ENCODE measurements around the gene EPB41L3.
"Not testable (repeated sequence)": the region's sequence is repeated elsewhere in the genome, so short reads cannot be mapped to it uniquely, and the experiment has no call there.

EPB41L3 gene

DNA sequence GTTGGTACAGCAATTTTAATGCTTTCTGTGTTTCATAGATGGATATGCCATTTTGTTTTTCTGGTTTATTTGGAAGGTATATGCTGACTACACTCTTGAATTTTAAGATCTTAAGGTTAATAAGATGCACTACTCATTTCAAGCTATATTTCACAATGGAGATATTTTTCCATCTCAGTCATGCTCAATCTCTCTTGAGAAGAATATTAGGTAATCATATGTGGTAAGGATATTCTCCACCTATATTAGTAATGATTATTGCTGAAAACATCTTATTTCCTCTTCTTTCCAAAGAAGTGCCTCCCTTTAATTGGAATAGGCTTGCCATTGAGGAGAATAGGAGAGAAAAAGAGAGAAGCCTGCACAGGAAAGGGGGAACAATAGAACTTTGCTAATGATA lies 40.1 kb downstream of the EPB41L3 start:
- no peak for DNase-seq
- intact Hi-C loops (cut with DNase I), result no loop called here

- no peak for DNase-seq
- intact Hi-C loops (cut with DNase I), result no loop called here
Observed at GRCh38 chr18:5500158-5500939, 43.4 kb downstream of the EPB41L3 start.

DNA sequence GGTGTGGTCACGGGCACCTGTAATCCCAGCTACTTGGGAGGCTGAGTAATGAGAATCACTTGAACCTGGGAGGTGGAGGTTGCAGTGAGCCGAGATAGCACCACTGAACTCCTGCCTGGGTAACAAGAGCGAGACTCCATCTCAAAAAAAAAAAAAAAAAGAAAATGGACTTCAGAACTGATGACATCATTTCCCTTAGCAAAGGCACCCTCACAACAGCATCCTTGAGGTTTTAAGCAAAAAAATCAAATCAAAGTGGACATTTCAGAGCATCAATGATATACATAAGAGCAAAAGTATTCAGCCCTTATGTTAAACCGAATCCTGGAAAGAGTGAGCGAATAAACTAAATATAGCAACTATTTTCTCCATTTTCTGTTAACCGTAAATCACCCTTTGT lies 45.3 kb downstream of the EPB41L3 start:
- DNase-seq, result no peak
- intact Hi-C loops (cut with DNase I), result no loop called here

DNA sequence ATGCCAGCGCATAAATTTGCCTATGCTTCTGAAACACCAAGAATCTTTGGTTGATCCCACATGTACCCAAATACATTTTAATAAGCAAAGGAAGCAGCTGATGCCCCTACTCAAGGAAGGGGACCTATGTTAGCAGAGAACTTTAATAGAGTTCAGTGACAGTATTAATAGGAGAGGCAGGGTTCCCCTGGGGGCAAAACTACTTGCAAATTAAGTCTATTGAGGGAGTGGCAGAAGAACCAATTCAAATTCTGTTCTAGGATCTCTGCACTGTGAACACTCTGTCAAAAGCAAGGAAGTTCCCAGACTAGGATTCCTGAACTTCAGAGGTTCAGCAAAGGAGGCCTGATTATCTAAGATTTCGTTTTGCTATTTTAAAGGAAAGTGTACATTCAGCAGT lies 47.5 kb downstream of the EPB41L3 start:
- intact Hi-C loops (cut with DNase I), result no loop called here
- no peak for DNase-seq

DNA sequence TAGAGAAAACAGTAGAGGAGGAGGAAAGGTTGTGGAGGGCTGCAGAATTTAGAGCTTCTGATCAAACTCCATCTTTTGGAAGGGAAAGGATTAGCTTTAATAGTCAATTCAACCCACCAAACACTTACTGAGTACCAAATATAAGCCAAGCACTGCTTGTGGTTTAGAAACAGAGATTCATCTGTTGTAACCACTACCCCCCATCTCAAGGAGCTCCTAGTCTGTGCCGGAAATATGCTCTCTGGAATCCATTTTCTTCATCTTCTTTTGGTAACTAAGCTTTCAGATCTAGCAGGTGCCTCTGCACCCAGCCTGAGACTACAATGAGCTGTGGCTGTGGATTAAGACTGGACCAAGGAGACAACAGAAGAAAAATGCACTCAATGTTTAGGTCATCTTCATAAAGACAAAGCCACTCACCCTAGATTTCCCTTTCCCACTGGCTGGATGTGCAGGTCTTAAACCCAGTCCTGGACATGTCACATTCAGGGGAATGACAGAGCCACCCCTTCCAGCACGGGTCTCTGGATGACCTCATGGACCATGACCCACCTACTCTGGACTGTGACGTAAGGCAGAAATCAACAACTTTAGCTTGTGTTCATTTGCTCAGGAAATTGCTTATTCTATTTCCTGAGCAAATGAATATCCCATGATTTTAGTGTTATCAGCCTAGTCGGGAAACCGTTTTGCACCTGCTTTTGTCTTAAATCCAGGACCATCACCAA lies 52.9 kb downstream of the EPB41L3 start:
- DNase-seq, result no peak
- intact Hi-C loops (cut with DNase I), result no loop called here

- peak in 2 of 10 donors; percentile 14 to 85 for DNase-seq
- intact Hi-C loops (cut with DNase I), result no loop called here
Observed at GRCh38 chr18:5488844-5489243, 55.0 kb downstream of the EPB41L3 start.

DNA sequence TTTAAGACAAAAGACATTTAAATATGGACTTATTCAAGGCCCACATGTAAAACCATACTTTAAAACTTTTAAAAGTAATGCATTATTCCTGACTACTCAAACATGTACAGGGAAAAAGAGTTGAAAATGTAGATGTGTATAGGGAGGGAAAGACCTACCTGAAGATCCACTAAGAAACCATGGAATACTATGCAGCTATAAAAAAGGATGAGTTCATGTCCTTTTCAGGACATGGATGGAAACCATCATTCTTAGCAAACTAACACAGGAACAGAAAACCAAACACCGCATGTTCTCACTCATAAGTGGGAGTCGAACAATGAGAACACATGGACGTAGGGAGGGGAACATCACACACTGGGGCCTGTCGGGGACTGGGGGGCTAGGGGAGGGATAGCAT lies 55.8 kb downstream of the EPB41L3 start:
- intact Hi-C loops (cut with DNase I); DNase-seq: not testable (repeated sequence)

DNA sequence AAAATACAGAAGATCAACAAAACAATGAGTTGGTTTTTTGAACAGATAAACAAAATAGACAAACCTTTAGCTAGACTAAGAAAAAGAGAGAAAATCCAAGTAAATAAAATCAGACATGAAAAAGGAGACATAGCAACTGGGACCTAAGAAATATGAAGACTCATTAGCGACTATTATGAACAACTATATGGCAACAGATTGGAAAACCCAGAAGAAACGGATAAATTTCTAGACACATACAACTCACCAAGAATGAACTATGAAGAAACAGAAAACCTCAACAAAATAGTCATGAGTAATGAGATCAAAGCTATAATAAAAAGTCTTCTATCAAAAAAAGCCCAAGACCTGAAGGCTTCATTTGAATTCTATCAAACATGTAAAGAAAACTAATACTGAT lies 59.3 kb downstream of the EPB41L3 start:
- intact Hi-C loops (cut with DNase I), result no loop called here
- DNase-seq, result no peak

- intact Hi-C loops (cut with DNase I), result no loop called here
- no peak for DNase-seq
Observed at GRCh38 chr18:5481621-5482020, 62.2 kb downstream of the EPB41L3 start.

GRCh38 chr18:5478261-5478660 lies 65.5 kb downstream of the EPB41L3 start:
- DNase-seq, result no peak
- intact Hi-C loops (cut with DNase I), result no loop called here

DNA sequence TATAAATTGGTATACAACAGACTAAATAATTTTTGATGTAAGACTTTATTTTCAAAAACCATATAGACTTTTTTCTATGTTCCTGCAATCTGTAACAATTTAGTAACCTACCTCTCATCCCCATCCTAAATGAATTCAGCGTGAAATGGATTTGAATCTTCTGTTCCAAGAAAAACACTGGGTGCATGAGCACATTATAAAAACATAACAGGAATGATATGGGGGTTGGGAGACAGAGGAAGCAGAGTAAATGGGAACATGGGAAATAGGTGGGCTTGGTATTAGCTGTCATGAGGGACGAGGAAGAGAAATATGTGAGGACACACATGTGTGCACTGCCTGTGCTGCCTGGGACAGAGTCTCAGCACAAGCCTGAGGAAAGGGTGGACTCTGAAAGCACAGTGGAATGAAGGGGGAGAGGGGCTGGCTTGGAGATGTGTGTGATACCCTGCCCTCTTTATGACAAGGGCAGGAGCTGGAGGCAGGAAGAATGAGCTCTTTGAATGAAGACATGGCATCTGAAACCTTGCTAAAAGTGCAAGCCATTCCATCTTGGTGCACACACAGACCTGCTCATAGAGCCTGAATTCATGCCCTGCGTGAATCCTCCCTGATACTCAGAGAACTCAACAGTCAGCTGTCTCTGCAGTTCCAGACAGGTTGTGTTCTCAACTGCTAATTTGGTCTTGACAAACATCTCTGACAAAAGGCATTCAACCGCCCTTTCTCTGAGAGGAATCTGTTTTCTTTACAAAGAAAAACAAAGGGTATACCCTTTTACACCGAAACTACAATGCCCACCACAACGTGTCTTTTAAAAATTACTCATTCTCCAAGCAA lies 66.6 kb downstream of the EPB41L3 start:
- DNase-seq, result no peak
- intact Hi-C loops (cut with DNase I), result no loop called here

GRCh38 chr18:5475267-5475666 lies 68.5 kb downstream of the EPB41L3 start:
- DNase-seq, result peak in 3 of 10 donors; percentile 38 to 86 (median 73)
- intact Hi-C loops (cut with DNase I), result no loop called here

GRCh38 chr18:5469340-5469739 lies 74.5 kb downstream of the EPB41L3 start:
- intact Hi-C loops (cut with DNase I), result no loop called here
- DNase-seq, result peak in 1 of 10 donors; percentile 59

DNA sequence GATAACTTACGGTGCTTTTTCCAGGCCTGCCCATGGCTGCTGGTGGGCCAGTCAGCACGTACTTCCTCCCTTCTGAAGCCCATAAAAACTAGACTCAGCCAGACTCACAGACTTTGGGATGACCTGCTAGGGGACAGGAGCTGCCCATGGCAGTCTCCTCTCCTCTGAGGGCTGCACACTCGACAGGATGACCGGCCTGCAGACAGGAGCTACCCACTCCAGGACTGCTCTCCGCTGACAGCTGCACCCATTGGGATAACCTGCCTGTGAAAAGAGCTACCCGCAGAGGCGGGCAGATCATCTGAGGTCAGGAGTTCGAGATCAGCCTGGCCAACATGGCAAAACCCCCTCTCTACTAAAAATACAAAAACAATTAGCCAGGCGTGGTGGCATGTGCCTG lies 75.4 kb downstream of the EPB41L3 start:
- intact Hi-C loops (cut with DNase I), result no loop called here

DNA sequence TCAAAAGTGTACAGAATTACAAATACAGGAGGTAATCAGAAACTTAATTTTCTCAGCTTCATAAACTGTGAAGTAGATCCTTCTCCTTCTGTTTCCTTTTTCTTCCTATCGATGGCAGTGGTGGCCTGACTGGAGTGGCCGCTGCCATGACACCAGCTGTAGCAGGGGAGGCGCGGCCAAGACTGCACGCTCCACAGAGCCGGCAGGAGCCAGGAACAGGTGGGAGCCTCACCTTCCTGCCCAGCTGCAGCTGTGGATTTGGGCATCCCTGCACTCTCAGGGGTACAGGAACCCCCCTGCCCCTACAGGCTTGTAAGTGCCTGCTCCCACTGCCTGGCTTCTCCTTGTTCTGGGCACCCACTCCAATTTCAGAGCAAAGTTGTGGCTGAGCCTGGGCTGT lies 76.1 kb downstream of the EPB41L3 start:
- intact Hi-C loops (cut with DNase I), result no loop called here
- peak in 1 of 10 donors; percentile 59 for DNase-seq

More for the DNA sequence above, 75.4 kb downstream of the EPB41L3 start:
- peak in 1 of 10 donors; percentile 73 for DNase-seq

GRCh38 chr18:5466256-5466655 lies 77.5 kb downstream of the EPB41L3 start:
- DNase-seq, result no peak
- intact Hi-C loops (cut with DNase I), result no loop called here

- intact Hi-C loops (cut with DNase I), result no loop called here
- no peak for DNase-seq
Observed at GRCh38 chr18:5464251-5464650, 79.5 kb downstream of the EPB41L3 start.

GRCh38 chr18:5463831-5464230 lies 80.0 kb downstream of the EPB41L3 start:
- intact Hi-C loops (cut with DNase I), result no loop called here
- DNase-seq, result no peak

DNA sequence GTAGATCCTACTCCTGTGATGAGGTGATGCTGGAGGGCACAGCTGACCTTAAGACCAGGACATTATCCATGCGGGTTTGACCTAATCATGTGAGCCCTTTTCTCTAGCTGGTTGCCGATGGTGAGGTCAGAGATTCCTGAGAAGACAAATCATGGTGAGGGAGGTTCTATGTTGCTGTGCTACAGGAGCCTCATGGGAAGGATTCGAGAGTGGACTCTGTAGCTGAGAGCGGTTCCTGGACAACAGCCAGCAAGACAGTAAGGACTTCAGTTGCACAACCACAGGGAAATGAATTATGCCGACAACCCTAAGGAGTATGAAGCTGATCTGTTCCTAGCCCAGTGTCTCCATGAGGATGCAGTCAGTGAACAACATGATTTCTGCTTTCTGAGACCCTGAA lies 80.4 kb downstream of the EPB41L3 start:
- no peak for DNase-seq
- intact Hi-C loops (cut with DNase I), result no loop called here

GRCh38 chr18:5462227-5462626 lies 81.6 kb downstream of the EPB41L3 start:
- intact Hi-C loops (cut with DNase I), result no loop called here
- no peak for DNase-seq

- DNase-seq, result no peak
- intact Hi-C loops (cut with DNase I), result no loop called here
Observed at GRCh38 chr18:5461041-5461440, 82.8 kb downstream of the EPB41L3 start.
